ENCODE measurements around the gene GLI3. TPM values are rescaled to one million over a fixed set of nuclear protein-coding genes. Genes with fewer than 3 reads are reported as not detected.

GLI3 gene
- total RNA-seq, 4 donors from 2014 or later: 16.5 to 105 (median 22.6) TPM

DNA sequence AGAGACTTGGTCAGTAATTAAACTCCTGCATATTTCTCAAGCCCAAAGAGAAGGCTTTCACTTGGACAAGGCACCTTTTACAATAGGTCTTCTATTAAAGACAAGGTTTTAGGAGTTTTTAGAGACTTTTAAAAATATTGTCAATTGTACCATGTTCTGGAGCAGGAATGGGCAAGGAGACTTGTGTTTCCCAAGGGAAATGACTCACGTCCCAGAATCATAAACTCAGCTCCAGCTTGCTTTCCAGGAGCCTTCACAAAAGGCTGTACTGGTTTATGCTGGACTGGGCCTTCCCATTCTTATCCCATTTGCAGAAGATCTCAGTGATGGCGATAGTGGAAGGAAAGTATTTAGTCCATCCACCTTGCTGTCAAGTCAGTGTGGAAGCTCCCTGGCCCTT is 7.8 kb upstream of the GLI3 start:
- H3K27ac ChIP-seq: no peak overlapping the region

DNA sequence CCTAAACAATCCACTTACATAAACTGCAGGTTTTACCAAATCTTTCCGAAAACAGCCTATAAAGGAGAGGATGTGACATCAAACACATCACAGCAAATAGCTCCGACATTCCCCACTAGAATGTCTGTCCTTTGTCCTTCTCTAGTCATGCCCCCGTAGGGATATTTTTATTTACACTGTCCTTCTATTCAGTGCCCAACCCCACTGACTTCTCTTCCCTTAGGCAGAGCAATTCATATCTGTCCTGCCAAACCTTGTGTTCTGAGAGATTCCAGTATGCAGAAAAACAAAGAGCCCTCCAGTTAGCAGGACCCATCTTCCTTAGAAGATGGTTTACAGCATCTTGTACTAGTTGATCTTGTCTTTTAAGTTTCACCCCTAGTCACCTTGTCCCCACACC is 5.4 kb upstream of the GLI3 start:
- Histone ChIP-seq H3K4me1 (peaks cover 4 to 7% of the 10 kb centered on the region in 2 donors), H3K27me3 (no peaks in the 10 kb centered on the region), H3K36me3 (no peaks in the 10 kb centered on the region), H3K9me3 (no peaks in the 10 kb centered on the region), H3K4me3 (no peak overlapping the region), H3K27ac (no peak overlapping the region)
- no peak for TF ChIP-seq POLR2A (IDR thresholded peaks at IDR 0.05)
- TF ChIP-seq, protein P1, sequence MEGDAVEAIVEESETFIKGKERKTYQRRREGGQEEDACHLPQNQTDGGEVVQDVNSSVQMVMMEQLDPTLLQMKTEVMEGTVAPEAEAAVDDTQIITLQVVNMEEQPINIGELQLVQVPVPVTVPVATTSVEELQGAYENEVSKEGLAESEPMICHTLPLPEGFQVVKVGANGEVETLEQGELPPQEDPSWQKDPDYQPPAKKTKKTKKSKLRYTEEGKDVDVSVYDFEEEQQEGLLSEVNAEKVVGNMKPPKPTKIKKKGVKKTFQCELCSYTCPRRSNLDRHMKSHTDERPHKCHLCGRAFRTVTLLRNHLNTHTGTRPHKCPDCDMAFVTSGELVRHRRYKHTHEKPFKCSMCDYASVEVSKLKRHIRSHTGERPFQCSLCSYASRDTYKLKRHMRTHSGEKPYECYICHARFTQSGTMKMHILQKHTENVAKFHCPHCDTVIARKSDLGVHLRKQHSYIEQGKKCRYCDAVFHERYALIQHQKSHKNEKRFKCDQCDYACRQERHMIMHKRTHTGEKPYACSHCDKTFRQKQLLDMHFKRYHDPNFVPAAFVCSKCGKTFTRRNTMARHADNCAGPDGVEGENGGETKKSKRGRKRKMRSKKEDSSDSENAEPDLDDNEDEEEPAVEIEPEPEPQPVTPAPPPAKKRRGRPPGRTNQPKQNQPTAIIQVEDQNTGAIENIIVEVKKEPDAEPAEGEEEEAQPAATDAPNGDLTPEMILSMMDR (IDR thresholded peaks at IDR 0.05): no peak
- DNase-seq: no peak
- intact Hi-C loops (cut with DNase I; ENCODE audit: low total_unique reads): no loop called here

More for the DNA sequence above, 7.8 kb upstream of the GLI3 start:
- intact Hi-C loops (cut with DNase I; ENCODE audit: low total_unique reads): no loop called here
- no peak for TF ChIP-seq POLR2A (IDR thresholded peaks at IDR 0.05)
- TF ChIP-seq, protein P1 (IDR thresholded peaks at IDR 0.05): no peak
- H3K4me1 ChIP-seq: no peaks in the 10 kb centered on the region
- no peak for DNase-seq
- H3K4me3 ChIP-seq: no peak overlapping the region
- no peaks in the 10 kb centered on the region for H3K9me3 ChIP-seq
- H3K27me3 ChIP-seq: no peaks in the 10 kb centered on the region
- H3K36me3 ChIP-seq: no peaks in the 10 kb centered on the region

DNA sequence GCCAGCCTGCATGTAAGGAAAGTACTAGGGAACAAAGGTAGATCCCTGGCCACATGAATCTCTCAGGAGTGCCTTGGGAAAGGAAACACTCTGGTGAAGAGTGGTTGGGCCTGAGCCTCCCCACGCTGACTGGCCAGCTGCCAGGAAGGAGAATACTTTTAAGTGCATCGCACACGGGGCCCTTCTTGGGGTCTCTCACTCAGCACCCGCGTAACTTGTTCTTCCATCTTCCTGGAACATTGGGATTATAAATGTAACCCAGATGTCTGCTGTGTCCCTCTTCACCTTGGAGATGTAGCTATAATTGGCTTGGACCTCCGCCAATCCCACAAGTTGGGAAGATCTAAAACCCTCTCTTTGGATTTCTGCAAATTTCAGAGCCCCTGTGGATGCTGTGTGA is 4.4 kb upstream of the GLI3 start:
- H3K4me3 ChIP-seq: no peak overlapping the region
- TF ChIP-seq, protein P1 (IDR thresholded peaks at IDR 0.05): no peak
- TF ChIP-seq POLR2A (IDR thresholded peaks at IDR 0.05): no peak
- peak overlapping the region in 1 of 2 donors; percentile 99 for H3K27ac ChIP-seq
- intact Hi-C loops (cut with DNase I; ENCODE audit: low total_unique reads): no loop called here
- peaks cover 4 to 7% of the 10 kb centered on the region in 2 donors for H3K4me1 ChIP-seq
- no peaks in the 10 kb centered on the region for H3K9me3 ChIP-seq
- no peaks in the 10 kb centered on the region for H3K27me3 ChIP-seq
- no peak for DNase-seq
- H3K36me3 ChIP-seq: no peaks in the 10 kb centered on the region

DNA sequence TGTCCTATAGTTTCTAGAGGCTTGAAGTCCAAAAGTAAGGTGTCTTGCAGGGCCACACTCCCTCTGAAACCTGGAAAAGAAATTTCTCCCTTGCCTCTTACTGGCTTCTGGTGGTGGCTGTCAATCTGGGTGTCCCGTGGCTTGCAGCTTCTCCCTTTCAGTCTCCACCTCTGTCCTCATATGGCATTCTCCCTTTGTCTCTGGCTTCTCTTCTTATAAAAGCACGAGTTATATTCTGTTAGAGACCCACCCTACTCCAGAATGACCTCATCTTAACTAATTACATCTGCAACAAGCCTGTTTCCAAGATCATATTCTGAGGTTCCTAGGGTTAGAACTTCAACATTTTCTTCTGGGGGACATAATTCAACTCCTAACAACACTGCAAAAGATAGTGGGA is 3.4 kb upstream of the GLI3 start:
- intact Hi-C loops (cut with DNase I; ENCODE audit: low total_unique reads): no loop called here
- no peak for DNase-seq
- H3K27me3 ChIP-seq: no peaks in the 10 kb centered on the region
- no peak overlapping the region for H3K4me3 ChIP-seq
- no peaks in the 10 kb centered on the region for H3K9me3 ChIP-seq
- H3K36me3 ChIP-seq: no peaks in the 10 kb centered on the region
- TF ChIP-seq POLR2A (IDR thresholded peaks at IDR 0.05): no peak
- TF ChIP-seq, protein P1 (IDR thresholded peaks at IDR 0.05): no peak
- H3K27ac ChIP-seq: peak overlapping the region; percentile 95 to 99
- peaks cover 4 to 7% of the 10 kb centered on the region in 2 donors for H3K4me1 ChIP-seq

DNA sequence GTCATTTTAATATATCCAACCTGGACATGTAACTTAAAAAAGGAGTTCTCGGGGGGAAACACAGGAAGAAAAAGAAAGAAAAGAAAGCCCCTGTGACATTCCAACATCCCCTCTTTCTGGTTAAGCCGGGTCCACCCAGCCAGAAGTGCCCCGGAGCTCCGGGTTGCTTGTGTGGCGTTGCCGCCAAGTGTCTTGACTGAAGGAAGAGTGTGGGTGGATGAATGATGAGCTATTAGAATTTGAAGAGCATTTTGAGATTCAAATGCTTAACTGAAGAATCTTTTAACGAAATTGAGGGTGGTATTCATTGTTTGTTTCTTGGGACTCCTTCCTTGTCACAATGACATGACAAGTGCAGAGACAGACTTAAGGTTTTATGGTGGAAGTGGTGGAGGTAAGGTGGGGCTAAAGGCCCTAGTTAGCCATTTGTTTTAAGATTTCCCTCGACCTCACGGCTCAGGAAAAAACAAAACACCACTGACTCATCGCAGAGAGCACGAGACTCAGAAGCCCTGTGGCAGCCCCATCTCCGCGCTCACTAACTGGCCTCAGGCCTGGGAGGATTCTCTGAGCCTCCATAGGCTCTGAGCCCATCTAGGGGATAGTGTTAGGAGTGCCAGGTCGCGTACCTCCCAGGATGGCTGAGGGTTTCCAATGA is 1.8 kb upstream of the GLI3 start:
- Histone ChIP-seq H3K27me3 (no peaks in the 10 kb centered on the region), H3K4me1 (peaks cover 4 to 7% of the 10 kb centered on the region in 2 donors), H3K27ac (peak overlapping the region; percentile 95 to 99), H3K36me3 (no peaks in the 10 kb centered on the region), H3K9me3 (no peaks in the 10 kb centered on the region), H3K4me3 (no peak overlapping the region)
- intact Hi-C loops (cut with DNase I; ENCODE audit: low total_unique reads): no loop called here
- peak; percentile 70 to 84 for DNase-seq
- peak in 1 of 2 donors; percentile 8 for TF ChIP-seq POLR2A (IDR thresholded peaks at IDR 0.05)
- TF ChIP-seq, protein P1 (IDR thresholded peaks at IDR 0.05): no peak
